Putamen (tissue), 1 donor: Measurements from ENCODE around the gene ARHGEF6.
"Not testable (repeated sequence)": the region's sequence is repeated elsewhere in the genome, so short reads cannot be mapped to it uniquely, and the experiment has no call there.

Source experiments
- DNase-seq: peaks from one replicate; pipeline ENCODE4 v3.0.0-alpha.2; 2016; ENCODE audit warnings: low spot score

The ARHGEF6 gene

DNA sequence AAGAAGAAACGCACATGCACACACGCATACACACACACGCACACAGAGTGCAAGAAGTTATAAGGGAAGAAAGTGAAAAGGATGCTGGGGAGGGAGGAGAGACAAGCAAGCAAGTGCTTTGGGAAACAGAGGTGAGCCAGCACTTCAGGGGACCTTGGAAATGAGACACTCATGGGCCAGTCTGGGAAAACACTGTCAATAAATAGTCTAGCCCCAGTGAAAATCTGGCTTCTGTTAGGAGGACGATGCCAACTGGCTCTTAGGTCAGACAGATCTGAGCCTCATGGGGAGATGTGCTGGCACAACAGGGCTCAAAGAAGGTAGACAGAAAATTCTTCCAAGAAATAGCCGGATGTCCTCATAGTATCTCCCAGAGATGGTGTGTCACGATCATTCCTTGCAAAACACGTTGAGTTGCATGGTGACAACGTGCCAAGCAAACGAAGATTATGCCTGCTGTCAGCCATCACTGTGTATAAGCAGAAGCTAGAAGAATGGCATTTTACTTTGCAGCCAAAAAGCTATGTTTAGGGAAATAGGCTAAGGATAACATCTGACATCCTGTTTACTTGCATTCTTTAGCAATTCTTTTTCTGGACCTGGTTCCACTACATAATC is 557 bp upstream of the ARHGEF6 start:
- no peak for DNase-seq

DNA sequence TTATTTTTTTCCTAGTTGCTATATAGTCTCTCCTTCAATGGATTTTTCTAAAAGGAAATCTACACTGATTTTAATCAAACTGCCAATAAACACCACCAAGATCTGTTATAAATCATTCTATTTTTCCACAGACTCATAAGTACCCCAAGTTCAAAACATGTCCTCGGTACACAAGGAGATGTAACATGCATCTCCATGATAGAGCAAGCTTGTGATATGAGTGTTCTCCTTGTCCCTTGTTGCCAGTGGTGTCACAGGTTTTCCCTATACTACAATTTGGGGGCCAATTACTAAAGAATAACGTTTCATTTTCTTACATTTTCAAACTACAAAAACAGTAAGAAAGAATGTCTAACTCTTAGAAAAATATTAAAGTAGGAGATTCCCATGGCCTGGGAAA is 491 bp downstream of the ARHGEF6 start:
- no peak for DNase-seq

DNA sequence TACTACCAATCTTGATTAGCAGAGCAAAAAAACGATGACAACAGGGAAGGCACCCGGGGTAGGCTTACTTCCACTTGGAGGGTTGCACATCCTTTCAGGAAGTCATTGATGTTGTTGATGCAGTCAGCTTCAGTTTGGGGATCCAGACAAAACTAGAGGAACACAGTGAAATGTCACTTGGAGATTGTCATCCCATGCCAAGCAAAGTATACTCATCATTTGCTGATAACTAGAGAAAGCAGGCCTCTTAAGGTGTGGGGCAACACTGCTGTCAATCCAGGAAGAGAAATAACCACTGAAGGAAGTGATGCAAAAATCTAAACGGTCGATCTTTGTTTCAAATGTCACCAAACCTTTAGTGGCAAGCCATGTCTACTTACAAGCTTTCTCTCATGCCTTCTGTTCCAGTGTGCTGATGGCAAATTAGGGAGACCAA is 1.4 kb downstream of the ARHGEF6 start:
- DNase-seq, result no peak

DNA sequence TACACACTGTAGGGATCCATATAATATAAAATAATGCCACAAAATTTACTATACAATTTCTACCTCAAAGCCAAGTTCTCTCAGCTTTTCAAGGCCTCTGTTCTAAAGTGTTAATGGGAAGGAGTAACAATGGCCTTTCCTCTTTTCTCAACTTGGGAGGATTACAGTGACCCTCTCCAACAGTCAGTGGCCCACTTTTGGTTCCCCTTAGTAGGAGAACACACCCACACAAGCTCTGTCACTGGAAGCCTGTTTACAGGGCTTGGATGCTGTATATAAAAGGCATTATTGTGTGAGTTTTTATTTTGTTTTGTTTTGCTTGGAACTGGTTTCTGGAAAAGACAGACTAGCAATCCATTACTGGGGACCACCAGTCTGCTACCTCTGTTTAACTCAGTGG is 1.8 kb downstream of the ARHGEF6 start:
- no peak for DNase-seq

DNA sequence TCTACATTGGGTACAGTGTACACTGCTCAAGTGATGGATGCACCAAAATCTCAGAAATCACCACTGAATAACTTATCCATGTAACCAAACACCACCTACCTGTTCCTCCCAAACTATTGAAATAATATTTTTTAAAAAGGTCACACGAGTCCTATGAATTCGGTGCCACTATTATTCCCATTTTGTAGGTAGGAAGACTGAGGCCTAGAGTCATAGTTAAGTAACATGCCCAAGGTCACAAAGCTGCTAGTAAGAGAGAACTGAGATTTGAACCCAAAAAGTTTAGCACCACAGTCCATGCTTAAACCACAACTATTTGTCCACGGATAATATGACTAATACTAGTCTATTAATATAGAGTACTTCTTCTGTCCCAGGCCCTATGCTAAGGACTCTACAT is 2.7 kb downstream of the ARHGEF6 start:
- no peak for DNase-seq

DNA sequence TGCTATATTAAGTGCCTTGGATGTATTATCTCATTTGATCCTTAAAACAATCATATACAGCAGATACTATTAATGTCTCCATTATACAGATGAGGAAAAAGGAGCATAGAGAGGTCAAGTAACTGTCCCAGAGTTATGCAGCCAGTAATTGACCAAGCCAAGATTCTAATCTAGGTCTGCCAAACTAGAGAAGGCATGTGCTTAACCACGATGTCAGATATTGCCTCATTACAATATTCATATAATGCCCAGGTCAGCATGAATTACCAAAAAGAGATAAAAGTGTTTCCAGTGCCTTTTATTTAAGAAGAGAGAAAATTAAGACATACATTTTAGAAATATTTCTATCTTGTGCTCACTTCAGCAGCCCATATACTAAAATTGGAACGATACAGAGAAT is 7.1 kb downstream of the ARHGEF6 start:
- no peak for DNase-seq

DNA sequence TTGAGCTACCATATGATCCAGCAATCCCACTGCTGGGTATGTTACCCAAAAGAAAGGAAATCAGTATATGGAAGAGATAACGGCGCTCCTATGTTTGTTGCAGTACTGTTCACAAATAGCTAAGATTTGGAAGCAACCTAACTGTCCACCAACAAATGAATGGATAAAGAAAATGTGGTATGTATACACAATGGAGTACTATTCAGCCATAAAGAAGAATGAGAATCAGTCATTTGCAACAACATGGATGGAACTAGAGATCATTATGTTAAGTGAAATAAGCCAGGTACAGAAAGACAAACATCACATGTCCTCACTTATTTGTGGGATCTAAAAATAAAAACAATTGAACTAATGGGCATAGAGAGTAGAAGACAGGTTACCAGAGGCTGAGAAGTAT is 8.9 kb downstream of the ARHGEF6 start:
- DNase-seq, result not testable (repeated sequence)

DNA sequence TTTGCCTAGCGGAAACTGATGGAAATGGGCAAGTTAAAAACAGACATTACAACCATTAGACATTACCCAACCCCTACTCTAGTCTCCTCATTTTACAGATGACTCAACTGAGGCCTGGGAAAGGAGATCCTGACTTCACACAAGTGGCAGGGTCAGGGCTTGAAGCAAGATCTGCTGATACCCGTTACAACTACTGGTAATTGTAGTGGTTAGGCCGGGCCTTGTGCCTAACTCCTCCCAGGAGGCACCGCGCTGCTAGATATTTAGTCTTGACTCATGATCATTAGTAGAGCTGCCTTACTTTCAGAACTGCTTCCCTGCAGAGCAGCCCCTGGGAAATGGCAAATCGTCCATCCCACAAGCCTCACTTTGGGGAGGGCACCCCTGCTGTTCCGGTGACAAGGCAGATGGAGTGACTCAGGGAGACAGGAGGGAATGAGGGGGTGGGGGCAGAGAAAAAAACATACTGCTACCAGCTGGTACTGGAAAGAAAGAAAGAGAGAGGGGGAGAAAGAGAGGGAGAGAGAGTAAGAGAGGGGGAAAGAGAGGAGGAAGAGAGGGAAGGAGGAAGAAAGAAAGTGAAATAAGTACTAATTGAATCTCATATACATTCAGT is 12.2 kb downstream of the ARHGEF6 start:
- no peak for DNase-seq

DNA sequence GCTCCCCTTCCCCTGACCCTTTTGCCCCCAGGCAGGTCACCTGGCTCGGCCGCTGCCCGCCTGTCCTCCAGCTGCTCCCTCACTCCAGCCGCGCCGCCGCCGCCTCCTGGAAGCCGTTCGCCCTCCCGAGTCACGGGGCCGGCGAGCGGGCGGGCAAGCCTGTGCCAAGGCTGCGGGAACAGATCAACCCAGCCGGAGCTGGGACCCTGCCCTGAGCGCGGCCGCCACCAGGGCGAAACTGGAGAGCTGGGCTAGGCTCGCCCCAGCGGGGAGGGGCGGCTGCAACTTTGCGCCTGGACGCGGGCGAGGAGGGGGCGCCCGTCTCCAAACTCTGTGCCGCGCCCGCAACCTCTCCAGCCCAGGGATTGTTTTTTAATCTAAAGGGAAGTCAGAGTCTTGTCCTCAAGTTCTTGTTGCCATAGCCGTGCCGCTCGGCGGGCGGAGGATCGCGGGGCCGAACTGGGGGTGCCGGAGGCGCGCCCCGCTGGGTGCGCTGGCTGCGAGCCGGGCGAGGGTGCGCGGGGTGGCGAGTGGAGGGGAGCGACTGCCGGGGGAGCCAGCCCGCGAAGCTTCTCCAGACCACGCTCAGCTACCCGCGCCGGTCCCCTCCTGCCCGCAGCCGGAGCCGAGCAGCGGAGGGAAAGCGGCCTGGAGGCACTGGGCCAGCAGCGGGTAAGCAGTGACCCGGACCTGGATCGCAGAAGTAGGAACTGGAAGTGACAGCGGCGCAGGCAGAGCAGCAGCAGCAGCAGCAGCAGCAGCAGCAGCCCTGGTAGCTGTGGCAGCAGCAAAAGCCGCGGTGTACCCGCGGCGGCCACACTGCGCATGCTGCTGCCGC is 13.4 kb downstream of the ARHGEF6 start:
- DNase-seq, result no peak

DNA sequence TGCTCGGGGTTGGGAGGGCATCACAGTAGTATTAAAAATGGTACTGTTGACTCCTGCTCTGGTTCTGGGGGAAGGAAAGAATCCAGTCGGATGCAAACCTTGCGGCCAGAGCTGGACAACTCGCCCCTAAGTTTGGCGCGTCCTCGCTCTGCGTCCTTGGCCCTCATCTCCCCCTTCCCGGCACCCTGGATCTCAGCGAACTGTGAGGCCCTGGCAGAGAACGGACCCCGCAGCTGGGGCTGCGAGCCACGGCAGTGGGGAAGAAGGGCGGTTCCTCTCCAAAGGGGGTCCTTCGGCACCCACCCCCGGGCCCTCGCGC is 14.0 kb downstream of the ARHGEF6 start:
- no peak for DNase-seq

DNA sequence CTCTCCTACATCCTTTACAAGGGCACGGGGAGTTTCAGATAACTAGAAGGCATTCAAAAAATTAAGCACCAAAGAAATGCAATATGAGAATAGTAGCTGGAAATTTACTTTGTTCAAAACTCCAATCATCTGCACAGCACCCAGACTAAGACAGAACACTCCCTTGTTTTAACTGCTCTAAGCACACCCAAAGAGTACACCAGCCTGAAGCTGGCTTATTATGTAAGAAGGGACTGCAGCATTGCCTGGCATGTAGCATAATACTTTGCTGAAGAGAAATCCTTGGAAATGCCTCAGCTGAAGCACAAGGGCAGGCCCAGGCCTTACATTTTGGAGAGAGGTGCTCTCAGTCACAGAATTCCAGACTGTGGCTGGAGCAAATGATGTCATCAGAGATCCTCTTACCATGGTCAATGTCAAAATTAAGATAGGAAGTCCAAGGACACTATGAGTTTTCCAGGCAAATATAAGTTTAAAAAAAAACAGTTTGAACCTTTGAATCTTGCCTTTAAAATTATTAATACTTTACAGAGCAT is 14.8 kb downstream of the ARHGEF6 start:
- DNase-seq, result no peak

DNA sequence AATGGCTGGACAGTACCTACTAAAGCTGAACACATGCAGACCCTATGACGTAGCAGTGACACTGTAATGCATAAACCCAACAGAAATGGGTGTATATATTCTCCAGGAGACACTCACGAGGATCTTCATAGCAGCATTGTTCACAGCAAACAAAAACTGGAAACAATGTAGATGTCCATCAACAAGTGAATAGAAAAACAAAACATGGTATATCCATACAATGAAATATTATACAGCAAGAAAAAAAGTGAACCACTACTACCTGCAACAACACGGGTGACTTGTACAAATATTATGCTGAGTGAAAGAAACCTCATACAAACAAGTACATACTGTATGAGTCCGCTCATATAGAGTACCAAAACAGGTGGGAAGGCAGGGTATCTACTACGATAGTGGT is 16.5 kb downstream of the ARHGEF6 start:
- no peak for DNase-seq

DNA sequence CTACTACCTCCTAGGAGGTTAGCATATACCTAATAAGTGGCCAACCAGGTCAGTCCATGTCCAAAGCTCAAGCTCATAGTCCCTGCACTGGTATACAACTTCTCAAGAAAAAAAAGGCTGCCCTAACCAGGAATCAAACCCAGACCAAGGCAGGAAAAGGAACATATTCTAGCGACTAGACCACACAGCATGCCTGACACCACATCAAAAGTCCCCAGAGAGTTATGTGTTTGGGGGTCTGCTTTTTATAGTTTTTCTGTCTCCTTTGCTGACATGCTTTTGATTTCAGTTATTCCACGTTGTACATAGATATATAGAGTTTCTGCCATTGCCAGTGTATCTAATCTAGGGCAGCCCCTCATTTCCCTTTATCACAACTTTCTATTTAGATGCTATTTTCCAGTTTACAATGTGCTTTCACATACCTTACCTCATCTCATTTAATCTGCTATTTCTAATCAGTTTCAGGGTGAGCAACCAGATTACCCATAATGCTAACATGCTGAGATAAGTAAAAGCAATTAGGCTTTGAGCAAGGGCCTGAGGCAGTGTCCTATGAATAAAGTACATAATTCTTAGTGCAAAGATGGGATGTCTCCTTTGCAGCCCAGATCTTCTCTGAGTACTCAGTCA is 17.8 kb downstream of the ARHGEF6 start:
- no peak for DNase-seq

DNA sequence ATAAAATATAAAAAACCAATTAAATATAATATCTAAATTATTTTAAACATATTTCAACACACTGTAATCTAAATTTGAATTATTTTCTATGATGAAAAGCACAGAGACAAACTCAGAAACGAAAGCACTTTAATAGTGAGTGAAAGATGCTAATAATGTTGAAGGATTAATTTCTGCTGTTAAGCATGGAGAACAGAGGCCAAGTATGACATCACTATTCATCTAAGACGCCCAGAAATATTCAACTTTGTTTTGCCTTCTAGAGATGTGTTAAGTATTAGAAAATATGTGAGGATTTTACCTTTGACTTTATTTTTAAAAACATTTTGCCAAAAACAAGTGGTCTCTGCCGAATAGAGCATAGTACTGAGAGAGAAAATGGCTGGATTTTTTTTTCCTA is 19.3 kb downstream of the ARHGEF6 start:
- no peak for DNase-seq

DNA sequence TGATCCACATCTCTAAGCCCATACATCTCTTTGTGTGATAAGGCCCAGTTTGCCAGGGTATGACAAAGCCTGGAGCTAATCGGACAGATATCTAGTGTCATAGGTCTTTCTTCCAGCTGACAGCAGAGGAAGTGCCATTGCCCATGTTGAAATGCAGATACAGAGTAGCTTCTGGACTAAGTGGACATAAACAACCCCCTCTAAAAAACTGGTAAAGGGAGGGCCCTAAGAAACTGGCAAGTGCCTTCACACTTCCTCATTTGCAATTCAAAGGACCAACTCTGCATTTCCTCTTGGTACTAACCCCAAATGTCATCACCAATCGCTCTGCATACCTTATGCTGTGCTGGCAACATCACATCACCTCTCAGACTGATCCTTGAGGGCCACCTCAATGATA is 20.8 kb downstream of the ARHGEF6 start:
- no peak for DNase-seq

DNA sequence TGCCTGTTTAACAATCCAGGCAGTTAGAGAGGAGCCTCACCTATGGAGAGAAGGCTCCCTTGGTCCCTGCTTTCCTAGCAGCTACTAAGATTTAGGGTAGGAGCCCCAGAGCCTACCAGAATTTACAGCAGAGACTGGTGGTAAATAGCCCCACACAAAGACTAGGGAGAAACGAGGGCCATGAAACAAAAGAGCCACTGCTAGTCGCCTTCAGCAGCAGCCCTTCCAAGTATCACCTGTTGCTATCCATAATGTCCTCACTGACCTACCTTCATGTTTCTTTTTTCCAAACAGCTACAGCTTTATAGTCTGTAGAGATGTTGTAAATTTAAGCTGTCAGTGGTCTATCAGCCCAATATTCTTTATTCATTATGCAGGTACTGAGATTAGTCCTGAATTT is 25.3 kb downstream of the ARHGEF6 start:
- DNase-seq, result no peak

DNA sequence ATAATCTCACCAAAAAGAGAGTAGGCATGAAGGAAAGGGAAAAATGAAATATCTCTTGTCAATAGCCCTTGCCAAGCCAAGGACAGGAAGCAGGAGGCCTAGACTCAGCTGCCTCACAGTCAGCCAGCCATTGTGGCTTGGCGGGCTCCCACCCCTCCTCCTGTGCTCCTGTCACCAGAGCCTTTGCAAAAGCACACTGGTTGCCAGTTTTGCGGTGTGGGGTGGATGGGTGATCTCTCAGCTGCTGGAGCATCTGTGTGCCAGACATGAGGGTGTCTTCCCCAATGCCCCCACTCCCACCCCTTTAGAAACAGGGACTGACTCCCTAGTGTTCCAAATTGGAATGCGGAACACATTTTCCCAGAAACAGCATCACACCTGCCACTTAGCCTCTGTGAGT is 26.1 kb downstream of the ARHGEF6 start:
- no peak for DNase-seq

DNA sequence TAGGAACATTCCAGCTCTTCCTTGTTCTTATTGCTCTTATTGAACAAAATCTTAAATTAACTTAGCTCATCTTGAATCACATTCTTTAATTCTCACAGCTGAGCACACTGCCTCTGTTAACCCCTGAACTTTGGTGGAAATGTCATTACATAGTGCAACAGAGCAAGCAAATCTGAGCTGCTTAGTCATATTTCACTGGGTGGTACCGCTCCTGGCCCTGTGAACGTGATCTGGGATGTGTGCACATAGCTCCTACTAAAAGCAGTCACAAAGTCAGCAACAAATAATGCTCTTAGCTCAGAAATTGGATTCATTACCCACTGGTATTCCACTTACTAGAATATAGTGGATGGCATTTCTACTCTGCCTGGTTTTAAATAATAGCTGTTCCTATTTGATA is 27.9 kb downstream of the ARHGEF6 start:
- DNase-seq, result no peak

DNA sequence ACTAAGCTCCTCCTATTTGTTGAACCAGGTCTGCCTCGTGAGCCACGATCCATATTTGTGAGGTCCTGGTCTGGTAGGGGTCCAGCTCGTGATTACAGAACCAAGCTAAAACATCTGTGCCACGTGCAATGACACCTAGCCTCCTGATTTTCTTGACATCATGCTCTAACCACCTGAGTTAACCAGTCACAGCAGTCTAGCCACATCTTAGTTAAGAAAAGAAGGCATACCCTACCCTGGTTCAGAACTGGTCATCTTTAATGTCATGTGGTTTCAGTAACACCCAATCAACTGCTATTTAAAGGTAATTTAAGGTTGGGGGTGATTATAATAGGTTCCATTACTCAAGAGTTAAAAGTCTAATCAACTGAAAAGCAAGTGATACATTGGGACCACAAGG is 28.4 kb downstream of the ARHGEF6 start:
- DNase-seq, result no peak

DNA sequence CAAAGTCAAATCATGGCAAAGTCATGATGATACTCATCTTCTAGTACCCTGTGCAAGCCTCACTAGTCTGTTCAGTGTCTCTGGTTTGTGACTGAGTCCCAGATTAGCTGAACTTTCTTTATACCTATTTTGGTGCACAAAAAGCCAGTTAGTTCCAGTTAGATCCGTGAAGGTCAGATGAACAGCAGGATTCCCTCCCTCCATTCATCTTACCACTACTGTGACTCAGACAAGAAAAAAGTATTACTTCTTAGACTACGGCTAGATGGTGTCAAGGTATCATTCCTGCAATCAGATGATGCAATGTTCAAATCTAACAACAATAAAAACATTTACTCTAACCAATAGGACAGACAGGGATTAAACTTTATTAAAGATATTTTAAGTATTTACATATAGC is 30.4 kb downstream of the ARHGEF6 start:
- DNase-seq, result no peak

DNA sequence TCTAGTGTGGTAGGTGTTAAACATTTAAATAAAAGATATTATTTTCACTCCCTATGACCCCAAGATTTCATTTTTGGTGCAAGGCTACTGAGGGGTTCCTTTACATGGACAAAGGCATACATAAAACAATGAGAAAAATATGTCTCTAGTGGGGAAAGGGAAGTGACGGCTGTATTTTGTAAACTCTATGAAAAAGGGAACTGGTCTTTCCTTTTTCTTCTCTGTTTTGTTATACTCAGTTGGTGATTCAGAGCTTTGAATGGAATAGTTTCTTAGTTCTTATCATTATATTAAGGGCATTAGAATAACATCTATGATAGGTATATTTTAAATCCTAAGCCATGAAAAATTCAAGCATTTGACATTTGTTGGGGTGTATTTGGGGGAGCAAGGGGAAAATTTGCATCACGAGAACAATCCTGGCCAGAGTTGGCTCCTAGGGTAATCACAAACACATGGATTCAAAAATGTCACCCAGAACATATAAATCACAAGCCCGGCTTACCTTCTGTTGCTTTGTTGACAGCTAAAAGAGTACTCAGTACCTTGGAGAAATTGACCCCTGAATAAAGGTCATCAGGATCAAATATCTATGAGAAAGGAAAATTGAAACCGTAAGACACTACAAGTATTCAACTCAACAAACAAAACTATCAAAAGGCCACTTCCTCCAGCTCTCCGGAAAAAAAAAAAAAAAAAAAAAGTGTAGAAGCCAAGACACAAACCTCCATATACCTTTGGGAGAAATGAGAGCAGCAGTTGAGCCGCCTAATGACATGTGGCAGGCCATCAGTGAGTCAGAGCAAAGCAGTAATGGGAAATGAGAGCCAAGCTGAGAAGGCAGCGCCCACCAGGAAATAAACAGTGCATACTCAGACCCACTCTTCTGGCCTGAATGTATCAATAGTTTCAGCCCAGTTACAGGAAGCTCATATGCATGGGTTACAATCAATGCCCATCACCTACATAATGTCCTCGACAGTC is 33.4 kb downstream of the ARHGEF6 start:
- DNase-seq, result no peak
